Osteocyte (in vitro differentiated cells): ENCODE measurements around the gene EZH1. TPM values are rescaled to one million over a fixed set of nuclear protein-coding genes. Genes with fewer than 3 reads are reported as not detected.

Experiments
- DNase-seq: peaks from one replicate; pipeline ENCODE4 v3.0.0; 2021; ENCODE audit warnings: mixed read lengths; ENCODE audit not compliant: unreplicated experiment; ENCODE audit errors: extremely low spot score
- H3K27ac Mint-ChIP-seq: one replicate; pipeline ENCODE4 v1.8.0; 2021; ENCODE audit warnings: mild to moderate bottlenecking, mixed read lengths; ENCODE audit not compliant: unreplicated experiment
- H3K27me3 Mint-ChIP-seq: one replicate; pipeline ENCODE4 v1.8.0; 2021; ENCODE audit warnings: mixed read lengths; ENCODE audit not compliant: unreplicated experiment
- H3K36me3 Mint-ChIP-seq: one replicate; pipeline ENCODE4 v1.8.0; 2021; ENCODE audit warnings: mixed read lengths; ENCODE audit not compliant: unreplicated experiment
- H3K4me1 Mint-ChIP-seq: one replicate; pipeline ENCODE4 v1.8.0; 2021; ENCODE audit warnings: mixed read lengths; ENCODE audit not compliant: unreplicated experiment
- H3K4me3 Mint-ChIP-seq: one replicate; pipeline ENCODE4 v1.8.0; 2021; ENCODE audit warnings: mild to moderate bottlenecking, moderate library complexity, mixed read lengths; ENCODE audit not compliant: unreplicated experiment
- H3K9me3 Mint-ChIP-seq: one replicate; pipeline ENCODE4 v1.8.0; 2021; ENCODE audit warnings: mixed read lengths; ENCODE audit not compliant: unreplicated experiment
- total RNA-seq: library from RNA; stranded (reverse); gene quantifications from 2 replicates; pipeline ENCODE4 v1.2.1, GENCODE V29; 2021
- TF ChIP-seq, protein P1 (sequence below): fragments of 200-600 bp; sonication (generic); IDR thresholded peaks from 2 replicates; pipeline ENCODE4 v1.5.0; 2021; ENCODE audit warnings: antibody characterized with exemption, mild to moderate bottlenecking, moderate library complexity

EZH1 gene
- total RNA-seq, 1 donor from 2014 or later: 44.8 TPM

DNA sequence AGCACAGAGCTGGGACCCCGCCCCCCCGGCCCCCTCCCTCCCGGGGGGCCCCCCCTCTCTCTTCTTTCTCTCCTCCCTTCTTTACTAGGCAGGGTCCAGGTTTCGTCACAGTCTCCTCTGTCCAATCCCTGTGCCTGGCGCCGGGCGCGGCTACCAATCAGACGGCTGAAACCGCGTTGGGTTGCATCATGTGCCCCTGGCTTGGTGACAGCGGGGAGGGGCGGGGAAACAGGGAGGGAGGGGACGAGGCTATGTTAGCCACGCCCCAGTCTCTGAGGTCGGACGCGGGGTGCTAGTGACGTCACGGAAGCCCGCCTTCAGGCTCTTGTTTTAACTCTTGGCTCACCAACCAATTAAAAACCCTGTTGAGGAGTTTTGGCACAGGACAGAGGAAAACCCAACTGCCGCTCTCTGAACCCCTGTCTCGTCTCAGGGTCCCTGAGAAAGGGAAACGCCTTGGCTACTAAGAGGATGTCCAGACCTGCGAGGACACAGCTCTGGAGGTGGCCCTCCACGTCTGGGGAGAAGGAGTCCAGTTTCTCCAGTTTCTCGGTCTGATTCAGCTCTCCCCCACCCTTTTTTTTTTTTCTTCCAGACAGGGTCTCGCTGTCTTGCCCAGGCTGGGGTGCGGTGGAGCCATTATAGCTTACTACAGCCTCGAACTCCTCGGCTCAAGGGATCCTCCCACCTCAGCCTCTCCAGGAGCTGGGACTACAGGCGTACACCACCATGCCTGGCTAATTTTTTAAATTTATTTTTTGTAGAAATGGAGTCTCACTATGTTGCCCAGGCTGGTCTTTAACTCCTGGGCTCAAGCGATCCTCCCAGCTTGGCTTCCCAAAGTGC, 67.6 kb downstream of the EZH1 start:
- H3K9me3 Mint-ChIP-seq: no peaks in the 10 kb centered on the region
- H3K4me3 Mint-ChIP-seq: peak overlapping the region; percentile 86
- H3K36me3 Mint-ChIP-seq: no peaks in the 10 kb centered on the region
- peaks cover 46% of the 10 kb centered on the region for H3K4me1 Mint-ChIP-seq
- no peaks in the 10 kb centered on the region for H3K27me3 Mint-ChIP-seq
- peak overlapping the region; percentile 95 for H3K27ac Mint-ChIP-seq
- TF ChIP-seq, protein P1, sequence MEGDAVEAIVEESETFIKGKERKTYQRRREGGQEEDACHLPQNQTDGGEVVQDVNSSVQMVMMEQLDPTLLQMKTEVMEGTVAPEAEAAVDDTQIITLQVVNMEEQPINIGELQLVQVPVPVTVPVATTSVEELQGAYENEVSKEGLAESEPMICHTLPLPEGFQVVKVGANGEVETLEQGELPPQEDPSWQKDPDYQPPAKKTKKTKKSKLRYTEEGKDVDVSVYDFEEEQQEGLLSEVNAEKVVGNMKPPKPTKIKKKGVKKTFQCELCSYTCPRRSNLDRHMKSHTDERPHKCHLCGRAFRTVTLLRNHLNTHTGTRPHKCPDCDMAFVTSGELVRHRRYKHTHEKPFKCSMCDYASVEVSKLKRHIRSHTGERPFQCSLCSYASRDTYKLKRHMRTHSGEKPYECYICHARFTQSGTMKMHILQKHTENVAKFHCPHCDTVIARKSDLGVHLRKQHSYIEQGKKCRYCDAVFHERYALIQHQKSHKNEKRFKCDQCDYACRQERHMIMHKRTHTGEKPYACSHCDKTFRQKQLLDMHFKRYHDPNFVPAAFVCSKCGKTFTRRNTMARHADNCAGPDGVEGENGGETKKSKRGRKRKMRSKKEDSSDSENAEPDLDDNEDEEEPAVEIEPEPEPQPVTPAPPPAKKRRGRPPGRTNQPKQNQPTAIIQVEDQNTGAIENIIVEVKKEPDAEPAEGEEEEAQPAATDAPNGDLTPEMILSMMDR: no peak
- DNase-seq: peak; percentile 100

DNA sequence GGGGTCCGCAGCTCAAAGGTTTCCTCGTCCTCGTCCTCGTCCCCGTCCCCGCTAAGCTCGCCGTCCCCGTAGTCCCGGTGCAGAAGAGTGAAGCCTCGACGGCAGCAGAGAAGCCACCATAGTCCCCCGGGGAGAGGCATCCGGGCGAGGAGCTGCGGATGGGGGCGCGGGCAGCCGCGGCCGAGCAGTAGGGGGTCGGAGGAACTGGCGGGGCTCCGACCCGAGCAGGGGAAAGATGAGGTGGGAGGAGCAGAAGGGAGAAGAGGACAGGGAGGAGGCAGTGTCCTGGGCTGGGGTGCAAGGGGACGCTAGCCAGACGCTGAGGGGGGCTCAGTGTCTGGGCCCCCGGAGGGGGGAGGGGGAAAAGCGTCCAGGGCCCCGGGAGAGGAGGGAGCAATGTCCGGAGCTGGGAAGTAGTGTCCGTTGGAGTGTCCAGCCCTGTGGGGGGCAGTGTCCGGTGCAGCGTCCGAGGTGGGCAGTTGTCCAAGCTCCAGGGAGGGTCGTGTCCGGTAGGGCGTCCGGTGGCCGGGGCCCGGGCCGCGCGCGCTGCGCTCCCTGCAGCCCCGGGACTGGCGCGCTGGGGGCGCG, 68.3 kb downstream of the EZH1 start, which contains the start of gene PLEKHH3:
PLEKHH3 (minus strand) TSS at position 571 of the 588 bp plus-strand sequence; CDS start at position 140, 431 bp downstream.
- H3K4me3 Mint-ChIP-seq: peak within 1 kb of the TSS; percentile 86
- no peak for DNase-seq

DNA sequence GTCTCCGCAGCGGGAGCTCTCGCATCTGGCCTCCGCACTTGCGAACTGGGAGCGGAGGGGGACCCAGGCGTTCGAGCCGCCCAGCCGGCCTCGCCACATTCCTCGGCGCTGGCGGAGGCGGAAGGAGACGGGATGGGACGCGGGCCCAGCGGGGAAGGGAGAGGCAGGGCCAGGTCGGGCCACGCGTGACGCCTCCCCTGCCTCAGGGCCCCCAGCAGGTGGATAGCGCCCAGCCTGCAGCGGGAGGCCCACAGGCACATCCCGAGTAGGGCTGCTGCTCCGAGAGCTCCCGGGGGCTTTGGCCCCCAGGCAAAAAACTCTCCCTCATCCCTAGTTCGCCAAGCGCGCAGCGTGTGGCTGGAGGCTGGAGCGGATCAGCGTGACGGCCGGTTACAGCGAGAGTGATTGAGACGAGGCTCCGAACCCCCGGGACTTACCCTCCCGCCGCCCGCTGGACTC, 68.8 kb downstream of the EZH1 start:
- Mint-ChIP-seq H3K27ac (peak overlapping the region; percentile 77), H3K4me3 (peak overlapping the region; percentile 86), H3K9me3 (no peaks in the 10 kb centered on the region), H3K27me3 (no peaks in the 10 kb centered on the region), H3K4me1 (peaks cover 40% of the 10 kb centered on the region), H3K36me3 (peaks cover 6% of the 10 kb centered on the region)
- TF ChIP-seq, protein P1: no peak
- no peak for DNase-seq

More for the DNA sequence above, 68.3 kb downstream of the EZH1 start, which contains the start of gene PLEKHH3:
- Mint-ChIP-seq H3K27ac (peak within 1 kb of the TSS; percentile 95), H3K9me3 (no peaks in the 10 kb centered on the region), H3K4me1 (peaks cover 42% of the 10 kb centered on the region), H3K27me3 (no peaks in the 10 kb centered on the region), H3K36me3 (peaks cover 4% of the 10 kb centered on the region)
- TF ChIP-seq, protein P1: peak; percentile 32

DNA sequence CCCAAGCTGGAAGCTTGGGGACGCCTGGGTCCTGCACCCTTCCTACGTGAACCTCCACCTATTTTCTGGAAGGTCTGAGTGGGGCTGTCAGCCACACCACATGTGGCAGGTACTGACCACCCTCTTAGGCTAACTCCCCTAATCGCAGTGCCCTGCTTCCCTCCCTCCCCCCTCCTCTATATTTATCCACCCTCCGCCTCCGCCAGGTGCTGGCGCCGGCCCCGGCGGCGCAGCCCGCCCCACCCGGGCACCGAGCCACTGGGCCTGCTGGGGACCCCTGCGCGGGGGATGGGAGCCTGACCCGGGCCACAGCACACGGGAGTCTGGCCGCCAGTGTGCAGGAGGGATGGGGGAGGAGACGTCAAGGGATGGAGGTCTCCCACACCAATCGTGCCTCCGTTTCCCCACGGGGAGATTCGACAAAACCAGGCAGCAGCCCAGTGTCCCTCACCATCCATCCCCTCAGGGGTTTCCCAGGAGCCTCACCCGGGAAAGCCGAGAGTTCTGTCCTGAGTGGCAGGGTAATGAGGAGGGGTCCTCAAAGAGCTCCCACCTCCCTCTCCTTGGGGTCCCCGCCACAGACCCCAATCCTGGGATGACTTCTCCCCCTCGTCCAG, 69.4 kb downstream of the EZH1 start:
- H3K27me3 Mint-ChIP-seq: no peaks in the 10 kb centered on the region
- peaks cover 37% of the 10 kb centered on the region for H3K4me1 Mint-ChIP-seq
- H3K9me3 Mint-ChIP-seq: no peaks in the 10 kb centered on the region
- H3K4me3 Mint-ChIP-seq: peak overlapping the region; percentile 86
- no peak for DNase-seq
- H3K27ac Mint-ChIP-seq: no peak overlapping the region
- TF ChIP-seq, protein P1: no peak
- H3K36me3 Mint-ChIP-seq: peaks cover 6% of the 10 kb centered on the region
